Activated CD8-positive, alpha-beta memory T cell treated with anti-CD3 and anti-CD28 coated beads, Interleukin-2, amount 50 U/mL, for 1 hour (primary cell): Measurements from ENCODE around the gene GABPB2.

Source experiments
- DNase-seq: peaks from one replicate; pipeline ENCODE4 v3.0.0-alpha.2; 2020; ENCODE audit errors: extremely low read depth

Gene GABPB2

GRCh38 chr1:151133018-151133806, 62.7 kb downstream of the GABPB2 start:
- no peak for DNase-seq

DNA sequence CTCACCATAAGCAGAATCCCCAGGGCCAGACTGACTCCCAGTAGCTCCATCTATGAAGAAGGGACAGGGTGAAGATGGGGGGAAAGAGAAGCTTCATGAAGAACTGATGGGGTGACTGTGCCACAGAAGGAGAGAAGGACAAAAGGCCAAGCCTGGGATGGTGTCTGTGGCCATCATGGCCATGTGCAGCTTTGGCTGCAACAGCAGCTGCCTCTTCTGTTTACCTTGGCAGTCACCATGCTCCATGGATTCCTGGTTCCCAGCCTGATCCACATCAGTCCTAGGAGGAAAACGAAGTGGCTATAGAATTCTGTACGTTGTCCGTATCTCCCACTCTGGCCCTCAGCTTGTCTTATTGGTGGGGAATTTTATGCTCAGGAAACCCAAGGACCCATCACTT, 63.8 kb downstream of the GABPB2 start:
- DNase-seq: no peak

GRCh38 chr1:151134991-151135390, 64.4 kb downstream of the GABPB2 start:
- DNase-seq: no peak

DNA sequence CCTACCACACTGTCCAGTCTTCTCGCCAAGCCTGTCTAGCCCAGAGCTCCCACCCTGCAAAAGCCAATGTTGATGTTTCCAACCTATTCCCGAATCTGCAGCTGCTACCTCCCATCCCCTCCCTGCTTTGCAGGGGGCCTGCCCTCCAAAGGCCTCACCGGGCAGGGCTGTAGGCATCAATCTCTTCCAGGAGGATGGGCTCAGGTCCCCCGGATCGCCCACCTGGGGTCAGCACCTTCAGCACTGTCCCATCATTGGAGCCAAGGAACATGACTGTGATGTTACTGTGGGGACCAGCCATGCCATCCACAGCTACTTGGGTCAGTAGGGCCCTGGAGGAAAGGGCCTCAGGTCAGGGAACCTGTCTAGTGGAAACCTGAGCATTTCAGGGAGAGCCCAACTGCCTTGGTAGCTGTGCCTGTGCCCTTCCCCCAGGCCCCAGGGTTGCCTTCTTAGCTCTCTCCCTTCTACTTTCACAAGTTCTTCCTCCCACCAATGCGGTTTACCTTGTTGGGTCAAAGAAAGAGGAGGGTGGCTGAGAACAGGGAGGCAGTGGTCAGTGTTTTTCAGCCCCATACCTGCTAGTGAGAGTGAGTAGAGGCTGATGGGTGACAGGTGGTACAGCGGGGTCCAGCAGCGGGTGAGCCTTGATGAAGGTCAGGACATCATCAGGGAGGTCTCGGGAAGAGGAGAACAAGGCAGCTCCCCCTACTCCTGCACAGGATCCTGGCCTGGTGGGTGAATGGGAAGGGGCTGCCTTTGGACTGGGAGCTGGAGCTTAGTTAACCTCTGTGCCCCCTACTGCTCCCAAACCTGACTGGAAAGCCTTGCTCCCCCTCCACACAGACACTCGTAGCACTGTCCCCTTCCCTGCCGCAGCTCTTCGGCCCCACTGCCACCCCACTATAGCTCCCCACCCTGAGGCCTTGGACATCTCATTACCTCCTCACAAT, 65.1 kb downstream of the GABPB2 start:
- DNase-seq: no peak

GRCh38 chr1:151137789-151138188, 67.2 kb downstream of the GABPB2 start:
- DNase-seq: no peak

DNA sequence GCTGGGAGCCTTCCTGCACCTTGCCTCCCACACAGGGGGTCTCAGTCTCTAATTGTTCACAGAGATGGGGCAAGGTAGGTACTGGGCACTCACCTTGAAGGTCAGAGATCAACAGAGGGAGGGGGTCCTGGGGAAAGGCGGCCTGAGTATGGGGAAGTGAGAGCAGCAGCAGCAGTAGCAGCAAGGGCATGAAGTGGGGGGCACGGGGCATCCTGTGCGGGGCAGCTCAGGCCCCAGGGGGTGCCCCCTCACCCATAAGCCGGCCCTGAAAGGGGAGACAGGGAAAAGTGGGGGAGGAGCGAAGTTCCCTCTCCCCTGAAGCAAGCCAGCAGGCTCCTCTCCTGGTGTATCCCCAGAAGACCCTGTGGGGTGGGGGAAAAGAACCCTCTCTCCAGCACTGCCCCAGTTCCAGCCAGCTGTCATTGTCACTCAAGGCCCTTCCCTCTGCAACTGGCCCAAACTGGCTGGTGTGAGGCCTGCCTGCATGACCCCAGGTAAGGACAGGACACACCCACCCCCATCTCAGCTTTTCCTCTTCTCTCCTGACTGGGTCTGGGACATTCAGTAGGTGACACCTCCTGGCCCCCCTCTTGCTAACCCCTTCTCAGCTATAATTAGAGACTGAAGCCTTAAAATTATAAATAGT, 72.0 kb downstream of the GABPB2 start:
- DNase-seq: no peak

DNA sequence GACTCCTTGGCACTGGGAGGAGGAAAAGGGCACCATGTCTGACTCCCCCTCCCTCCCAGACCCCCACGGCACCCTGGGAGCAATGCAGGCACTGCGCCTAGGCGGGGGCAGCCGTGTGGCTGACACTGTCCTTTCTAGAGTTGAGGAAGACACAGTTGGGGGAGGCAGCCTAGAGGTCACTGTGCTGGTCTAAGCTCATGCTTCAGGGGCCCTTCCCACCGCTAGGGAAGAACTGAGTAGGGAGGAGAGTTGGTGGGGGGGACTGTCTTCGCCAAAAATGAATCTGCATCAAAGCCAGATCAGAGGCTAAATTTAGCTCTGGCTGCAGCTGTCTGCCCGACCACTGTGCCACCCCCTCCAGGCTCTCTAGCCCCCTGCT, 72.5 kb downstream of the GABPB2 start:
- DNase-seq: no peak

GRCh38 chr1:151143986-151144385, 73.4 kb downstream of the GABPB2 start:
- DNase-seq: no peak

DNA sequence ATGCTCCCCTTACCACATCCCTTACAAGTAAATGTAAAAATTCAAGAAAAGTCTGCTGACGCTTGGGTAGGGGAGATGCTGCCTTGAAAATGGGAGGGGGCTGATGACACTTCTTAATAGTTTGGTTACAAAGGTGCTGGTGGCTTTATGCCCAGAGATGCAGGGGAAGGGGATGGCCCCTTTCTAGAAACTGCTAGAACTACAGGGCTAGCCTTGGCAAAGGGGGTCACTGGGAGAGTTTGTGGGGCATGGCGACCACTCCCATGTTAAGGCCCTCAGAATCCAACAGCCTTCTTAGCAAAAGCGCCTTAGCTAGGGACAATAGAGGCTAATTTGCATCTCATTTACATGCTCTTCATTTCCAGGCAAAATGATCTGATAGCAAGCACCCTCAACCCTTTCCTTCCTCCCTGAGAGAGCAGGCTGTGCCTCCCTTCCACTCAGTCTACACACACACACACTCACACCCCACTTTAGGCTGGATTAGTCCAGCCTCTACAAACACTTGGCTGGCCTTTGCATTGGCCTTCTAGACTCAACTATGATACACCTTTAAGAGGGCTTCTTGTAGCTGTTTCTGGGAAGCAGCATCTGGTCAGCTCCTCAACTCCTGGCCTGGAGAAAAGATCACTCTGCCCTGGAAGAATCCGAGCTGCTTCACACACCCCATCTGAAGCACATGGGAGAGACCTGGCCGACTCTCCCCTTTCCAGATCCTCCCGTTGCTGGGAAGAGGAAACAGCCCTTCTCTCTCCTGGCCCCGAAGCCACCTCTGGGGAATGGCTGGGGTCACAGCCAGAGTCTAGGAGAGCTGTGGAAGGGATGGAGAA, 74.1 kb downstream of the GABPB2 start:
- DNase-seq: no peak

DNA sequence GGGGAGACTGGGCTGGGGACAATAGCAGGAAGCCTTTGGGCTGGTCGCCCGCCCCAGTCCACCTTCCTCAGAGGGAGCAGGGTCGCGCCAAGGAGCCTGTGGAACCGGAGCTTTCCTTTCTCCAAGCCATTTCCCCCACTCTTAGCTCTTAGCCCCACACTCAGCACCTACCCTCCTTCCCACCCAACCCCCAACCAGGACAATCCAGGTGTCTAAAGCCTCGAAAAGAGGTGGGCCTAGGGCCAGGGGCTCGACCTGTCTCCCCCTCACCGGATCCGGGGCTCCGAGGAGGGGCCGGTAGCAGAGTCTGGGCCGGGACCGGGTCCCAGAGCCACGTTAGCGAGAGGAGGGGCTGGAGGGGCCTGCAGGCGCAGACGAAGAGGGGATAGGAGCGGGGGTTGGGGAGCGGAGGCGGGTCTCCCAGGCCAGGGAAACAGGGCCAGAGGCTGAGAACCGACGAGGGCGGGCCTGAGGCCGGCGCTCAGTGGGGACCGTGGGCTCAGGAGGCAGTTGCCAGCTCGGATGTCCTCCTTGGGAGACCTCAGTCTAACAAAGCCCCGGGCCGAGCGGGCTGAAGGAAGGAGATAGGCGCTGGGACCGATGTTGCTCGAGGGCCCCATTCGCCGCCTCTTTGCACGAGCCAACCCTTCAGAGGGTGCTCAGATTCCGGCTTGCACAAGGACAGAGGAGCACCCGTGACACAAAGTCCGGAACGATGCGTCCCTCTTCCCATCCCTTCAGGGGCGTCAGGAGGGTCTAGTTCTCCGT, 74.9 kb downstream of the GABPB2 start:
- DNase-seq: no peak

- no peak for DNase-seq
Observed at GRCh38 chr1:151146072-151146411, 75.5 kb downstream of the GABPB2 start.

DNA sequence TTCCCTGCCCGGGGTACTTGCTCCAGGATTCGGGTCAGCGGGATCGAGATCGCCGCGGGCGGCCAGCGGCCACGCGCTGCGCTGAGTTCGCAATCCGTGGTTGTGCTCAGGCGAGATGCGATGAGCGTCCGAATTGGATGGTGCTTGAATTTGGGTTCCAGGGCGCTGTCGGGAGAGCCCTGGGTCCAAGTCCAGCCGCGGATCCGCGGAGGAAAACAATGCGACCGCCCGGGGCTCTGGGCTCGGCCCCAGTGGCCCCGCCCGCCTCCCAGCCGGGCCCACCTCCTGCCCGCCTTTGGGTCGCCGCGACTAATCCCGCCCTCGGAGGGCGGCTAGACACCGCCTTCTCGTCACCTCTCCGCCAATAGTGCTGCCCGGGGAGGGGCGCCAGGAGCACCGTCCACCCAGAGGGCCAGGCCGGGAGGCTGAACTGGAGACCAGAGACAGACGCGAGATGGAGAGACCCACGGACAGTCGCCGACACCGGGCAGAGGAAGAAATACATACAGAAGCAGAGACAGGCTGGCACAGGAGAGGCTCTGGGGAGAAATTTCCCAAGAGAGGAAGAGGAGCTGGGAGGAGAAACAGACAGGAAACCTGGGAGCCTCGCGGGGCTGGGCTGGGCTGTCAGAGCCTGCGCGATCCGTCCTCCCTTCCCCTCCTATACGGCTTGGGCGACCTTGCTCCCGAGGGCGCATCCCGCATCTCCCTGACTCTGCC, 76.0 kb downstream of the GABPB2 start, which contains the start of gene SEMA6C:
TSS of gene SEMA6C (minus strand) at position 220 of the 720 bp plus-strand sequence. CDS start 4,010 bp downstream, outside the sequence.
- DNase-seq: peak; percentile 50

DNA sequence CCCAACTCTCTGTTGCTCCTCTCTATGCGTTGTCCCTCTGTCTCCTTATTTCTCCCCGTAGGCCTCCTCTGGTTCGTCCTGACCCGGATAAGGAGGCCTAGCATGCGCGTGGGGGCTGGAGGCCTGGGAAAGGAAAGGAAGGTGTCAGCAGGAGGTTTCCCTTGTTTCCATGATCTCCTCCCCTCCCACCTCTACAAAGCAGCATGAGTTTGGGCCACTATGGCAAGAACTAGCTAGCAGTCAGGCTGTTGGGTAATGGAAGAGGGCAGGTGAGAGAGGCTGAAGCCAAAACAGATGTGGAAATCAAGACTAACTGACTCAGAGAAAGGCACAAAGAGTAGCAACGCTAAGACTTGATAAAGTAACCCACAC, 76.6 kb downstream of the GABPB2 start:
- no peak for DNase-seq

- DNase-seq: no peak
Observed at GRCh38 chr1:151147665-151148064, 77.1 kb downstream of the GABPB2 start.

GRCh38 chr1:151156515-151156819, 85.9 kb downstream of the GABPB2 start, which contains the start of gene TNFAIP8L2:
TSS of gene TNFAIP8L2 (plus strand) at chr1:151156649. CDS start at chr1:151158698, 2,049 bp downstream.
- DNase-seq: peak; percentile 36

DNA sequence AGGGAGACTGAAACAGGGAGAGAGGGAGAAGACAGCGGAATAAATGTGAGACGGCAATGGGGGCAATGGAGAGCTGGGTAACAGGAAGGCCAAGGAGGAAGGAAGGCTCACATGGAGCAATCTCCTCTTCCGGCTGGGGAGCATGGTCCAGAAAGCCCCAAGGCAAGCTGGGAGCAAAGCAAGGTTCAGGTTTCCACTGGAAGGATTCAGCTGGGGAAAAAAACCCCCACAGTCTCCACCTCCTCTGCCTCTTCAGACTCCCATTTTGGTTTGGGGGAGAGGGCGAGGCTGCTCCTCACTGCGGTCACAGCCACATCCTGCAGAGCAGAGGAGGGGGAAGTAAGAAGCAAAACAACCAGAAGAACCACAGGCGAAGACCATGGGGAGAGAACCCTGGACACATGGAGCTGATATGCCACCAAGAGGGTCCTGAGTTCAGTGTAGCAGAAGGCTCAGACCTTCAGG, 86.5 kb downstream of the GABPB2 start:
- DNase-seq: no peak

DNA sequence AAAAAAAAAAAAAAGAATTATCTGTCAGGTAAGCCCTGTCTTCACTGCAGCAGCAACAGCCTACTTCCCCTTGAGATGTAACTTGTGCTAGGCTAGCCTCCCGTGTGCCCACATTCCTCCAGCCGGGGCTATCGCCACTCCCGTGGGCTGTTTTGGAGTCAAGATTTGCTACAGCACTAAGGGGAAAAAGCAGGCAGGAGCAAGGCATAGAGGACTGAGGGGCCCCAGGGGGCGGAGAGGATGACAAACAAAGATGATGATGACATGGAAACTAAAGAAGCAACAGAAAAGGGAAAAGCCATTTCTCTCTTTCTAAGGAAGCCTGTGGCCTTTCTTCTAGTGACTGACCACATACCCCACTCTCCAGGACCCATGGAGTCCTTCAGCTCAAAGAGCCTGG, 87.8 kb downstream of the GABPB2 start:
- no peak for DNase-seq

DNA sequence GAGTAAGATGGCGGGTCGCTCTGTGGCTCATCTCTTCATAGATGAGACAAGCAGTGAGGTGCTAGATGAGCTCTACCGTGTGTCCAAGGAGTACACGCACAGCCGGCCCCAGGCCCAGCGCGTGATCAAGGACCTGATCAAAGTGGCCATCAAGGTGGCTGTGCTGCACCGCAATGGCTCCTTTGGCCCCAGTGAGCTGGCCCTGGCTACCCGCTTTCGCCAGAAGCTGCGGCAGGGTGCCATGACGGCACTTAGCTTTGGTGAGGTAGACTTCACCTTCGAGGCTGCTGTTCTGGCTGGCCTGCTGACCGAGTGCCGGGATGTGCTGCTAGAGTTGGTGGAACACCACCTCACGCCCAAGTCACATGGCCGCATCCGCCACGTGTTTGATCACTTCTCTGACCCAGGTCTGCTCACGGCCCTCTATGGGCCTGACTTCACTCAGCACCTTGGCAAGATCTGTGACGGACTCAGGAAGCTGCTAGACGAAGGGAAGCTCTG, 88.2 kb downstream of the GABPB2 start:
- DNase-seq: no peak

DNA sequence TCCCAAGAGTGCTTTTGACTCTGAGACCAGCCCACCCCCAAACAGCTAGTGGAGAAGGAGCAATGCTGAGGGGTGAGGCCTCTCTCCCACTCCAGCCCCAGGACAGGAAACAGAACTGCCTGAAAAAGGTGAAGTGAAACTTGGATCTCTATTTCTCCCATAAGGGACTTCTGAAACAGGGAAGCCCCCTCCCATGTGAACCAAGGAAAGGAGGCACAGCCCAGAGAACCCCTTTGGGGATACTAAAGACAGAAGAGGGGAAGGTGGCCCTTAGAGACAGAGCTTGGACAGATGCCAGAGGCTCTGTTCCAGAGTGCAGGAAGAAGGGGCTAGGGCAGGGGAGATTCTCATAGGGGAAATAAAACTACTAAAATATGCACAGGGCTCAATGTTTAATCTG, 88.8 kb downstream of the GABPB2 start:
- DNase-seq: no peak
